K562 (cell line): ENCODE results near the gene TAP2. TPM values are rescaled to one million over a fixed set of nuclear protein-coding genes. Genes with fewer than 3 reads are reported as not detected.
A peak's percentile ranks its signal among the peaks of the same experiment; 100 is the strongest.

Experiments
- ELK1 ChIP-seq: sonication (generic); formaldehyde crosslinking; IDR thresholded peaks from 2 replicates; pipeline ENCODE4 v1.8.1; 2022; ENCODE audit warnings: missing genetic modification reagents
- FIP1L1 ChIP-seq: fragments of 200-400 bp; formaldehyde crosslinking; IDR thresholded peaks from 2 replicates; pipeline ENCODE4 v1.6.1; 2018; ENCODE audit warnings: mild to moderate bottlenecking, low read depth, low read length; ENCODE audit not compliant: poor library complexity, severe bottlenecking
- GATAD2A ChIP-seq: fragments of 450-650 bp; IDR thresholded peaks from 2 replicates; pipeline ENCODE4 v1.6.1; 2017
- HDAC2 ChIP-seq: fragments of 450-650 bp; IDR thresholded peaks from 2 replicates; pipeline ENCODE4 v1.6.1; 2016; ENCODE audit warnings: mild to moderate bottlenecking
- HNRNPH1 ChIP-seq: fragments of 200-400 bp; formaldehyde crosslinking; optimal IDR thresholded peaks from 2 replicates; pipeline ENCODE3; 2017; ENCODE audit warnings: low read depth, mild to moderate bottlenecking, low read length, moderate library complexity
- KAT2B ChIP-seq: IDR thresholded peaks from one replicate; pipeline ENCODE4 v1.6.1; 2012; ENCODE audit warnings: low read depth, mild to moderate bottlenecking, control low read depth, inconsistent platforms, low read length, moderate library complexity
- MBD2 ChIP-seq: sonication (generic); IDR thresholded peaks from 2 replicates; pipeline ENCODE4 v1.6.1; 2016; ENCODE audit warnings: low read depth, borderline replicate concordance
- MEIS2 ChIP-seq: fragments of 450-650 bp; IDR thresholded peaks from 2 replicates; pipeline ENCODE4 v1.6.1; 2014; ENCODE audit warnings: mild to moderate bottlenecking; ENCODE audit not compliant: partially characterized antibody
- NCOR1 ChIP-seq: fragments of 450-650 bp; IDR thresholded peaks from 2 replicates; pipeline ENCODE4 v1.6.1; 2016; ENCODE audit warnings: mild to moderate bottlenecking, moderate library complexity
- NR0B1 ChIP-seq: fragments of 450-650 bp; IDR thresholded peaks from one replicate; pipeline ENCODE4 v1.6.1; 2018; ENCODE audit warnings: mild to moderate bottlenecking, moderate library complexity; ENCODE audit not compliant: partially characterized antibody
- PHF21A ChIP-seq: fragments of 450-650 bp; IDR thresholded peaks from 2 replicates; pipeline ENCODE4 v1.6.1; 2017; ENCODE audit warnings: low read depth, borderline replicate concordance
- RBM17 ChIP-seq: fragments of 200-400 bp; formaldehyde crosslinking; IDR thresholded peaks from 2 replicates; pipeline ENCODE4 v1.6.1; 2017; ENCODE audit warnings: low read depth, mild to moderate bottlenecking, low read length, borderline replicate concordance
- RNF2 ChIP-seq: sonication (generic); IDR thresholded peaks from 2 replicates; pipeline ENCODE4 v1.6.1; 2016
- SMAD3 ChIP-seq: fragments of 450-650 bp; formaldehyde crosslinking; conservative IDR thresholded peaks from 2 replicates; pipeline ENCODE4 v1.4.0; 2020; ENCODE audit warnings: mild to moderate bottlenecking
- SMARCE1 ChIP-seq: fragments of 450-650 bp; IDR thresholded peaks from 2 replicates; pipeline ENCODE4 v1.7.1; 2016; ENCODE audit warnings: mild to moderate bottlenecking
- SP1 ChIP-seq: sonication (generic); formaldehyde crosslinking; IDR thresholded peaks from 2 replicates; pipeline ENCODE4 v1.8.1; 2022; ENCODE audit warnings: mild to moderate bottlenecking, missing genetic modification reagents
- SRF ChIP-seq, 2 experiments: fragments of 250-450, 450-650 bp in 1 of 2; sonication (Bioruptor Pico) in 1 of 2; sonication (generic) in 1 of 2; formaldehyde crosslinking; IDR thresholded peaks; 2 replicates each; pipeline versions ENCODE4 v1.5.0 to v1.5.1; 2020 to 2022; ENCODE audit warnings: mild to moderate bottlenecking in 1 of 2, missing genetic modification reagents in 1 of 2
- TAF1 ChIP-seq: IDR thresholded peaks from 2 replicates; pipeline ENCODE4 v1.6.1; 2011; ENCODE audit warnings: mild to moderate bottlenecking, low read length, moderate library complexity; ENCODE audit not compliant: insufficient read depth, control insufficient read depth, severe bottlenecking; ENCODE audit errors: extremely low read depth
- TEAD2 ChIP-seq: fragments of 450-650 bp; IDR thresholded peaks from 2 replicates; pipeline ENCODE4 v1.6.1; 2016; ENCODE audit warnings: missing genetic modification characterization, control low read depth, missing compliant biosample characterization
- ZNF431 ChIP-seq: sonication (generic); formaldehyde crosslinking; IDR thresholded peaks from 2 replicates; pipeline ENCODE4 v1.8.0; 2022; ENCODE audit warnings: mild to moderate bottlenecking, missing genetic modification reagents
- polyA plus RNA-seq, 8 experiments: library from polyadenylated mRNA; depleted of rRNA in 4 of 8; stranded (reverse) in 5 of 8; unstranded in 3 of 8; fragments of >200 nt; fragmentation: Nextera tagmentation in 2 of 8; fragmentation: Illumina TruSeq in 1 of 8; extraction: Ambion mirVana in 2 of 8; extraction: Trizol in 1 of 8; gene quantifications; 2 replicates each; pipeline versions ENCODE4 v1.2.1 to v1.2.3, GENCODE V29; 2011 to 2014; ENCODE audit warnings: inconsistent platforms in 1 of 8, missing spikeins in 1 of 8
- total RNA-seq, 7 experiments: library from RNA; depleted of rRNA in 6 of 7; stranded (reverse); fragments of >200 nt in 6 of 7; fragmentation: Illumina TruSeq in 2 of 7; extraction: Trizol in 2 of 7; gene quantifications; 2 replicates each; pipeline versions ENCODE4 v1.2.1 to v1.2.3, GENCODE V29; 2011 to 2021; ENCODE audit warnings: low replicate concordance in 1 of 7
- TF ChIP-seq, protein P1 (sequence below): sonication (generic); formaldehyde crosslinking; IDR thresholded peaks from 2 replicates; pipeline ENCODE4 v1.9.0; 2022; ENCODE audit warnings: mild to moderate bottlenecking, missing genetic modification reagents
- TF ChIP-seq, protein P2 (sequence below): fragments of 450-650 bp; formaldehyde crosslinking; IDR thresholded peaks from 2 replicates; pipeline ENCODE4 v1.4.0; 2022; ENCODE audit warnings: missing genetic modification characterization

Gene TAP2
- total and polyA plus RNA-seq, 9 of the 15 experiments (the other 6 are each of a cell fraction or from before 2014, with no cell fraction given) = 2.0 to 53.5 (median 19.6) TPM

DNA sequence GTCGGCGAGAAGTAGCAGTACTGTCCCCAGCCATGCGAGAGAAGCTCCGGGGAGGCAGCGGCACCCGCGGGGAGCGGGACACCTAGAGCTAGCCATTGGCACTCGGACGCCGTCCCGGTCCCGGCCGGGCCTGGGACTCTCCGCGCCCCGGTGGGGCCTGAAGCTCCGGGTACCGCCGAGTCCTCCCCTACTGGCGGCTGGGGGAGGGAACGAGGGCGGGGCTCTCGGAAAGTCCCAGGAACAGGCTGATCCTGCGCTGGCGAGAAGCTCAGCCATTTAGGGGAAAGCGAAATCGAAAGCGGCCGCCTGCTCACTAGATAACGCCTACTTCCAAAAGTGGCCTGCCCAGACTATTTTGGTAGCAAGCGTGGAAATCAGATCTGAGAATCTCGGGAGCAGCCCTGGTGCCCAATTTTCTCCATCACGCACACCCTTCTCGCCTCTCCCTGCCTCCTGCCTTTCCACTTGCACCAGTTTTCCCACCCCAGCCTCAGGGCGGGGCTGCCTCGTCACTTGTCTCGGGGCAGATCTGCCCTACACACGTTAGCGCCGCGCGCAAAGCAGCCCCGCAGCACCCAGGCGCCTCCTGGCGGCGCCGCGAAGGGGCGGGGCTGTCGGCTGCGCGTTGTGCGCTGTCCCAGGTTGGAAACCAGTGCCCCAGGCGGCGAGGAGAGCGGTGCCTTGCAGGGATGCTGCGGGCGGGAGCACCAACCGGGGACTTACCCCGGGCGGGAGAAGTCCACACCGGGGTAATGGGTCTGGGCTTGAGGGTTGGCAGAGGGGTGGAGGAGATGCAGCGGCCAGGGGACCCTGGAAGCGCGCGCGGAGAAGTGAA lies 15.2 kb upstream of the TAP2 start, which contains the start of the genes PSMB9 and TAP1 (continued):
- TF ChIP-seq NR0B1 (no peak), TEAD2 (tag) (no peak), SMARCE1 (peak; percentile 52; the same call in 1 of the 2 replicates), RBM17 (no peak), ELK1 (CRISPR knock-in tag) (no peak), RNF2 (peak; percentile 52; the same call in 1 of the 2 replicates), SRF (CRISPR knock-in tag; IDR thresholded peaks at IDR 0.05) (peak in 1 of 2 experiments; percentile 80; a peak in 1 of 4 replicates), GATAD2A (no peak), SMAD3 (CRISPR knock-in tag) (0 out of 2 replicates have a peak, but pooled peaks have one; percentile 60), SP1 (peak; percentile 99), HNRNPH1 (no peak), HDAC2 (0 out of 2 replicates have a peak, but pooled peaks have one; percentile 61), FIP1L1 (peak; percentile 70), PHF21A (0 out of 2 replicates have a peak, but pooled peaks have one; percentile 65), KAT2B (peak; percentile 58), TAF1 (peak; percentile 17), NCOR1 (no peak), MBD2 (peak; percentile 41; the same call in 1 of the 2 replicates), MEIS2 (peak; percentile 53), ZNF431 (CRISPR knock-in tag) (peak; percentile 10)
- TF ChIP-seq, protein P1, sequence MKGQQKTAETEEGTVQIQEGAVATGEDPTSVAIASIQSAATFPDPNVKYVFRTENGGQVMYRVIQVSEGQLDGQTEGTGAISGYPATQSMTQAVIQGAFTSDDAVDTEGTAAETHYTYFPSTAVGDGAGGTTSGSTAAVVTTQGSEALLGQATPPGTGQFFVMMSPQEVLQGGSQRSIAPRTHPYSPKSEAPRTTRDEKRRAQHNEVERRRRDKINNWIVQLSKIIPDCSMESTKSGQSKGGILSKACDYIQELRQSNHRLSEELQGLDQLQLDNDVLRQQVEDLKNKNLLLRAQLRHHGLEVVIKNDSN = no peak
- TF ChIP-seq, protein P2, sequence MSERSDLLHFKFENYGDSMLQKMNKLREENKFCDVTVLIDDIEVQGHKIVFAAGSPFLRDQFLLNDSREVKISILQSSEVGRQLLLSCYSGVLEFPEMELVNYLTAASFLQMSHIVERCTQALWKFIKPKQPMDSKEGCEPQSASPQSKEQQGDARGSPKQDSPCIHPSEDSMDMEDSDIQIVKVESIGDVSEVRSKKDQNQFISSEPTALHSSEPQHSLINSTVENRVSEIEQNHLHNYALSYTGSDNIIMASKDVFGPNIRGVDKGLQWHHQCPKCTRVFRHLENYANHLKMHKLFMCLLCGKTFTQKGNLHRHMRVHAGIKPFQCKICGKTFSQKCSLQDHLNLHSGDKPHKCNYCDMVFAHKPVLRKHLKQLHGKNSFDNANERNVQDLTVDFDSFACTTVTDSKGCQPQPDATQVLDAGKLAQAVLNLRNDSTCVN (CRISPR knock-in tag) = 0 out of 2 replicates have a peak, but pooled peaks have one; percentile 2
